HG03196 (cell line): Measurements from ENCODE around the gene HEATR1.
"Not testable (repeated sequence)": the region's sequence is repeated elsewhere in the genome, so short reads cannot be mapped to it uniquely, and the experiment has no call there.

Experiments
- ATAC-seq: cut with Tn5 transposase; IDR thresholded peaks from one replicate; pipeline ENCODE4 v1.9.1; 2021; ENCODE audit not compliant: unreplicated experiment

Gene HEATR1

DNA sequence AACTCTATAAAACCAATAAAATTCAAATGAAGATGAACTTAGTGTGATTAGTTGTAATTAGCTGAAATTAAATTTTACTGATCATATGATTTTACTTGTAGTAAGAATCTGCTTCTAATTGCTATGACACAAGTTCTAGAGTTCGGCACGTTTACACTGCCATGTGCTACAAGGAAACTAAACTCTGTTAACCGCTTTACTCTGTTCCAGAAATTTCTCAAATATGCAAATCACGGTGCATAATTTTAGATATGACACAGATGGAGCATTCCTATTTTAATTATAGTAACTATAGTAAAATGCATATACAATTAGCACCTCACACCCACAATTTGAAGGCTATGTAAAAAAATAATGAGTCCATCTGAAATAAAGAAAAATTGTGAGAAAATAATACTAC lies 14.8 kb downstream of the HEATR1 start:
- ATAC-seq: no peak

DNA sequence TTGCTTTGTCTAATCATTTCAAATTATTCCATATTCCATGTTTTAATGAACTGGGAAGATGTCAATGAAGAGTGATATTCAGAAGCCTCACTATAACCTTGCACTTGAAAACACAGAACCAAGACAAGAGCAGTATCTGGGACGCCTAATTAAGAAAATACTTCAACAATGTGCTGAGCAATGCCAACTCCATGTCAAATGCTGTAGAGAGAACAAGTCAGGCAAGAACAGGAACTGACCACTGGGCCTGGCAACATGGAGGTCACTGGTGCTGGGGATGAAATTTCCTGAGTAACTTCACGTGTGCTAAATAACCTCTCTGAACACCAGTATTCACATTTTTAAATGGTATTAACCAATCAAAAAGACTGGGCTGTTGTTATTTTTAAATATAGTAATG lies 22.8 kb downstream of the HEATR1 start:
- no peak for ATAC-seq

DNA sequence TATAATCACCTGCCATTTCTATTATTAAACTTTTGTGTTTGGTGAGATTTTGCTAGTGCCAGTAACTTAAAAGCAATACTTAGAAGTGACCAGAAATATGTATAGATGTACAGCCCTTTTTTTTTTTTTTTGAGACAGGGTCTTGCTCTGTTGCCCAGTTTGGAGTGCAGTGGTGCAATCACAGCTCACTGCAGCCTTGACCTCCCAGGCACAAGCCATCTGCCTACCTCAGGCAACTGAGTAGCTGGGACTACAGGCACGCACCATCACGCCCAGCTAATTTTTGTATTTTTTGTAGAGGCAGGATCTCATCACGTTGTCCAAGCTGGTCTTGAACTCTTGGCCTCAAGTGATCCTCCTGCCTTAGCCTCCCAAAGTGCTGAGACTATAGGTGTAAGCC lies 23.9 kb downstream of the HEATR1 start:
- ATAC-seq: not testable (repeated sequence)

GRCh38 chr1:236578661-236579060 lies 25.7 kb downstream of the HEATR1 start:
- ATAC-seq: no peak

DNA sequence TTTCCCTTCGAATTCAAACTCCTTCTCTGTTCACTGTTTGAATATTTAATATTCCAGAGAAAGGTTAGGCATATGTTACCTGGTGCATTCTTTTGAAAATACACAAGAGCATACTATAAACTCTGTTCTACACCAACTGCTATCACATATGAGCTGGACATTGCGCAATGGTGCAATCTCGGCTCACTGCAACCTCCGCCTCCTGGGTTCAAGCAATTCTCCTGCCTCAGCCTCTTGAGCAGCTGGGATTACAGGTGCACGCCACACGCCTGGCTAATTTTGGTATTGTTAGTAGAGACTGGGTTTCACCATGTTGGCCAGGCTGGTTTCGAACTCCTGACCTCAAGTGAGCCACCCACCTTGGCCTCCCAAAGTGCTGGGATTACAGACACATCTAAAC lies 27.3 kb downstream of the HEATR1 start:
- not testable (repeated sequence) for ATAC-seq

DNA sequence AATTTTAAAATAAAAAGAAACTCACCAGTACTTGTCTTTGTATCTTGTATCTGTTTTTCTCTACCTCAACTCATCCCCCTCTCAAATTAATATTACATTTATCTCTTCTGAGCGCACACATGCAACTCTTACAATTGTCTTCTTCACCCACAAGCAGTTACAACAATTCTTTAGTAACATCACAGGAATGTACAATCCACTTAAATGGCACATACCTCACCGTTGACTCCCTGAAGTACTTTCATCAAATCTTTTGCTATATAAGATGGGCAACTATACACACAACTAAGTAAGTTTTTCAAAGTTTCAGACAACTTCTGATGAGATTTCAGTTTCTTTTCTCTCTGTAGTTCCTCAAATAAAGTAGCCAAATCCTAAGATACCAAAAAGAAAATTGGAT lies 28.3 kb downstream of the HEATR1 start:
- ATAC-seq: no peak

DNA sequence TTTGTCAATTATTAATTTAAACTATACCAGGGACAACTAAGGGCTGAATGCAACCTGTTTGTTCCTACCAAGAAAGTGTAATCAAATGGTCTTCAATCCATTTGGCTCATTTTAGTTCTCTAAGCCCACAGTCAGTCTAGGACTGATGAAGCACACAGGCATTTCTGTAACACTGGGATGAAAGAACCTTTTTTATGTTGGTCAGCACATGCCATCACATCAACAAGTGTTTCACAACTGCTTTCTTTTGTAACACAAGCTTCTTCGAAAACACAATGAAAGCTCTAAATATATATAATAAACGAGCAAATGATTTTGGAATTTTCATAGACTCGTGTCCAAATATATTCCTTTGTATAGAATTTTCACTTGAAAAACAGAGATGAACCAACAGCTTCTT lies 28.8 kb downstream of the HEATR1 start:
- no peak for ATAC-seq

DNA sequence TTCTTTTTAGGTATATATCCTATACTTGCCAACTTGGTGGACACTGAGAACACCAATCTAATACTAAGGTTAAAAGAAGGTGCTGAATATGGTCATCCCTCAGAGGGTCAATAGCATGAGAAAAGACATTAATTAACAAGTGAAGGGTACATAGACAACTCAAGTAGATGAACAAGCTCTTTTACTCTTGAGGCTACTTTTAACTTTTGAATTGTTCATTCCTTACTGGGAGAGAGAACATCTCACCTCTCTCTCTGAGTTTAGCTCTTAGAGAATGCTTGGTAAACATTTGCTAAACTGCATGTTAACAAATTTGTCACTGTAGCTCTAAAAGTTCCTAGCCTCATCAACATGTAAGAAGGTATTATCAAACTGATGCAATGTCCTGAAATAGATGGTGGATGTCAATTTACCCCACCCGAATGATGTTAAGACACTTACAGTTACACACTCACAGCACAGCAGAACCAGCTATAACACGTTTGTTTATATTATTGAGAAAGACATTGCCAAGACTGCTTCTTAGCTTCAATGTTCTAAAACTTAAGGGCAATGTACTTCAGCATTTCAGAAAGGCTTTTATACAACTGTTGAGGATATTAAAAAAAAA lies 35.9 kb downstream of the HEATR1 start:
- ATAC-seq: no peak

GRCh38 chr1:236565530-236565929 lies 38.8 kb downstream of the HEATR1 start:
- no peak for ATAC-seq

DNA sequence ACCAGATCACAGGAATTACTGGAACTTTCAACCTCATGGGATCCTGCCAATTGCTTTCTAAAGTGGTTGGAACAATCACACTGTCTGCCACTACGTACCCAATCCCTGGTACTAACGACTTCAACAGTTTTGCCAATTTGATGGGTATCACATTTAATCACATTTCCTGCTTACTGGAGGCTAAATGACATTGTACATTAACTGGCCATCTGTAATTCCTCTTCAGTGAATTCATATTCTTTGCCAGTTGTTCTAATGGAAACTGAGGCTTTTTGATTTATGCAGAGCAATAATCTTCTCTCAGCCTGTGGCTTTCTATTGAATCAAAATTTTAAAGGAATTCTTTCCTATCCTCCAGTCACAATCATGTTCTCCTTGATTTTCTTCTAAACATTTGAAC lies 42.3 kb downstream of the HEATR1 start:
- no peak for ATAC-seq

- ATAC-seq: no peak
These were observed 44.0 kb downstream of the HEATR1 start for GRCh38 chr1:236560213-236560771.

GRCh38 chr1:236558846-236559245 lies 45.5 kb downstream of the HEATR1 start:
- no peak for ATAC-seq

DNA sequence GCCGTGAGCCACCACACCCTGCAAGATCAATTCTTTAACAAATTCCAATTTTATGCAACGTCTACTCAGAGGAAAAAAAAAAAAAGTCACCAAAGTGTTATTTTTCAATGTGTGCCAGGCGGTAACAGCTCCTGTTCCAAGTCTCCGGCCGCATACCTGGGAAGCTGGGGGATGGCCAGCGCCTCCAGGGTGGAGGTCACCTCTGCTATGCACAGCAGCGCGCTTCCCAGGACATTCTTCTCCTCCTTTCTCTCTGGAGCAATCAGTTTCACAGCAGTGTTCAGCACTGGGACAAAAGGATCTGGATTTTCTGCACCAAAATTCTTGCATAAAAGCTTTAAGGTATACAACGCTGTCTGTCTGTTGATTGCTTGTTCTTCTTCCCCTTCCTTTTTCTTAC lies 46.2 kb downstream of the HEATR1 start:
- no peak for ATAC-seq

GRCh38 chr1:236556606-236557005 lies 47.7 kb downstream of the HEATR1 start:
- no peak for ATAC-seq

- no peak for ATAC-seq
These were observed 50.9 kb downstream of the HEATR1 start for GRCh38 chr1:236553370-236553769.

DNA sequence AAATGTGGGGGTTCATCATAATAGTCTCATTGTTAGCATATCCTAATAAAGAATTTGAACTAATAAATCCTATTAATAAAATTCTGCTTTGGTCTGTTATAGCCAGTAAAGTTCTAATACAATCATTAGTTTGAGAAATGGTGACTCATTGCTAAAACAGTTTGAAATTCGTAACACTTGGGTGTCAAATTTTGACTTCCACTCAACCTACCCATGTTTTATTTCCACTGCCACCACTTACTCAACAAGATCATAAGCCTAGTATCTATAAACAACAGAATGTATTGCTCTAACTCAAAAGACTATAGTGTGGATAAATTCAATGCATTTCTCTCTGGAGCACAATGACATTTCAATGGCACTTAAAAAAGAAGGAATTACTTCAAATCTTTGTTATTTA lies 51.4 kb downstream of the HEATR1 start:
- no peak for ATAC-seq

DNA sequence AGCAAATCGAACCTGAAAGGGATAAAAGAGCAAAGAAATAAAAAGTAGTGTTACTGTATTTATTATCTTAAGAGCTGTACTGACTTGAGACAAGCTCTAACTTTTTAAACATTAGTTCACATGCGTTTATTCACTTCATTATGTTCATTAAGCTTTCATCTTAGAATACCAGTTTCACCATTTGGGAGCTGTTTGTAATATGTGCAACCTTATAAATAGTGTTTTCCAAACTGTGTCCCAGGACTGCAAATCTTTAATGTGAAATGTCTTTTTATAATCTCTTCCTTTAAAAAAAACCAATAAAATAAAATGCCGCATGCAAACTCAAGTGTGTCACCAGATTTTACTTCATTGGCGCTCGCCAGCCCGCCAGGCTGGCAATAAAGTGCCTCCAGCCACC lies 52.2 kb downstream of the HEATR1 start:
- ATAC-seq: no peak

- no peak for ATAC-seq
These were observed 53.1 kb downstream of the HEATR1 start for GRCh38 chr1:236550961-236551851.

DNA sequence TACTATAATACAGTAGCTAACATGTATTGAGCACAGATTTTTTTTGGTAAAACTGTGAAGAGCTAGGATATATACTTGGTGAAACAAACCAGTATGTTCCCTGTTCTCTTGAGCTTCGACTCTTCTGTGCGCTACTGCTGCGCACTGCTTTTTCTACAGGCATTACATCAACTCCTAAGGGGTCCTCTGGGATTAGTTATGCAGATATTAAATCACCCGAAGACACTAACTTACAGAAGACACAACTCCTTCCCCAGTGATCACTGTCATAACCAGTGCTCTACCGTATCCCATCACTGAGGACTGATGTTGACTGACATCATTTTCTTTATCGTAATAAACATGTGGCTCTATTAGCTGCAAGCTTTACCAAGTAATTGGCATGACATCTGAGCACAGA lies 55.9 kb downstream of the HEATR1 start:
- no peak for ATAC-seq

- no peak for ATAC-seq
These were observed 58.6 kb downstream of the HEATR1 start for GRCh38 chr1:236545621-236546169.

- no peak for ATAC-seq
These were observed 61.1 kb downstream of the HEATR1 start for GRCh38 chr1:236543065-236543669.

- ATAC-seq: no peak
These were observed 62.6 kb downstream of the HEATR1 start for GRCh38 chr1:236541710-236542109.
